Stimulated activated CD4-positive, alpha-beta T cell treated with anti-CD3 and anti-CD28 coated beads, Interleukin-4, amount 100 ng/mL, for 48 hours (primary cell): ENCODE data around the gene SPACA6.

ENCODE experiments used
- DNase-seq, 2 donors: peaks; one replicate each; pipeline ENCODE4 v3.0.0-alpha.2; 2020; ENCODE audit warnings: low read depth in 2 of 2

Gene SPACA6

DNA sequence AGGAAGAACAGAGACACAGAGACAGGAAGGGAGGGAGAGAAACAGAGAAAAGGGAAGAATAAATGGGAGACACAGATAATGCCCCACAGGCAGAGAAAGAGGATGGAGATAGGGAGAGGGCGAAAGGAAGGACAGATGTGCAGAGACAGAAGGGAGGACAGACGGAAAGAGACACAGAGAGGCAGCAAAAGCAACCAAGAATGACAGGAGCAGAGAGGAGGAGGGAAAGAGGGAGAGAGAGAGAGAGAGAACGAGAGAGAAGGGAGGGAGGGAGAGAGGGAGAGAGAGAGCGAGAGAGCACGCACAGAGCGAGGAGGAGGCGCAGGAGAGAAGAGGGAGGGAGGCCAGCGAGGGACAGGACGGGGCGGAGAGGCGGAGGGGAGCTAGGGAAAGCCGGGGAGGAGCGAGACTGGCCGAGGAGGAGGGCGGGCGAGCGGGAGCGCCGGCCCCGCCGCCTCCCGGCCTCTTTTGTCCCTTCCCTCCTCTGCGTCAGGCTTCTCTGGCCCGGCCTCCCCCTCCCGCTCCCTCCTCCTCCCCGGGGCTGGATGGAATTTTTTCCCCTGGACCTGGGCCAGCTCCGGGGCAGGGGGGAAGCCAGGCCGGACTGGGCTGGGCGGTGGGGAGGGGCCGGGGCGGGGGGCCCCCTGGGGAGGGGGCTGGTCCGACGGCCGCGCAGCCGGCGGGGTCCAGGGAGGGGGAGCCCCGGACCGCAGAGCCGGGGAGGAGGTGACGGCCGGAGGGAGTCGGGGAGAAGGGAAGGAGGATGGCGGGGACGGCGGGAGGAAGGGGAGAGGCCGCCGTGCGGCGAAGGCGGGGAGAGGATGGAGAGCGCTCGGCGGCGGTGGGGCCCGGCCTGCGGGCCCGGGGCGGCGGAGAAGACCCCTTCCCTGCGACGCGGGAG is 4.2 kb upstream of the SPACA6 start:
- DNase-seq: no peak

GRCh38 chr19:51689751-51690453 is 3.2 kb upstream of the SPACA6 start:
- DNase-seq: no peak

DNA sequence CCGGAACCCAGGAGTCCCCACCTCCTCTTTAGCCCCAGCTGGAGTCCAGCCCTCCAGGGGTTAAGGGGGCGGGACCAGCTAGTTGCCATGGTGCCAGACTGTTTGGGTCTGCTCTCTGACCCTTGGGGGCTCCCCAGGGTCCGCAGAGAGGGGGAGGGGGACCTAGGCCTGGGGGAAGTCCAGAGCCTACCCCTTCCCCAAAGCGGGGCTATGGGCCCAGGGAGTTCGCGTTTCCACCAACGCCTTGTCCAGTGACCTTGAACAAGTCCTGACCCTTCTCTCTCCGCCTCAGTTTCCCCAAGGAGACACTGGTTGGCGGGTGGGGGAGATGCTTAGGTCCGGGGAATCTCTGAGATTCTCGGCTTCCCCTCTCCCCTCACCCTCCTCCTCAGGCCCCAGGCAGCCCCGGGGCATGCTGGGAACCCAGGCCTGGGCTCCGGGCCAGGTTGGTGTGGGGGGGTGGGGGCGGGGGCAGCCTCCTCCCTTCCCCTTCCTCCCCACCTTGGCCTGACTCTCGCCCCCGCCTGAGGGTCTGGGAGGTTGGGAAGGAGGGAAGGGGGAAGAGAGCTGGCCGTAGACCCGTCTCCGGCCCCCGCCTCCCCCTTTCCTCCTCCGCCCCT is 2.6 kb upstream of the SPACA6 start:
- peak; percentile 45 to 69 for DNase-seq

GRCh38 chr19:51691074-51691583 is 2.0 kb upstream of the SPACA6 start:
- no peak for DNase-seq

DNA sequence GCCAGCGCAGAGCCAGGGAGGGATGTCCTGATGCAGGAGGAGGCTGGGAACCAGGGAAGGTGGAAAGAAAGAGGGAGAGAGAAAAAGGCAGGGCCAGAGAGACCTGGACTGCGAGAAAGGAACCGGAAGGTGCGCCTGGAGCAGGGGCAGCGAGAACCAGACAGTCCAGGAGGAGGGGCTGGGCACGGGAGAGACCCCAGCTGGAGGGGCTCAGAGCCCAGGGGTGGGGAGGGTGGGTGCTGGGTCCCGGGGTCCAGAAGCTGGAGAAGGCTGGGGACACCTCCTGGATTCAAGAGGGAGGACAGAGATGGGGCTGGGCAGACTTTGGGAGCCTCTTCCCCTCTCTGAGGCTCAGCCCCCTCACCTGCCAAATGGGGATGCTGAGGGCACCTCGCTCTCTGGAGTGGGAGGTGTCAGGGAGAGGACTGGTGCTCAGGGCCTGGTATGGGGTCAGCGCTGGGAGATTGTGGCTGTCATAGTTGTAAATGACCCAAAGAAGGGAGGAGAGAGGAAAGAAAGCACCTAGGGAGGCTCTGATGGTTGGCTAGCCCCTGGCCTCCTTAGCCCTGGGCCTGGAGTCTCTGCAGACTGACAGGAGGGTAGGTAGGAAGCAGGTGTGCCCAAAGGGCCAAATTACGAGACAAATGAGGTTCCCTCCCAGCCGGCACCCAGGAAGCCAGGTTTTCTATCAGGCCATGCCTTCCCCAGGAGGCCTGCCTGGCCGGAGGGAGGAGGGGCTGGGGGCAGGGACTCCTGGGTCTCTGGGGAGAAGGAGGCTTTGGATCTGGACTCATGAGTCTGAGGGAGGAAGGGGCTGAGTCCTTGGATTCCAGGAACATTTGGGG is 1.3 kb upstream of the SPACA6 start:
- no peak for DNase-seq

DNA sequence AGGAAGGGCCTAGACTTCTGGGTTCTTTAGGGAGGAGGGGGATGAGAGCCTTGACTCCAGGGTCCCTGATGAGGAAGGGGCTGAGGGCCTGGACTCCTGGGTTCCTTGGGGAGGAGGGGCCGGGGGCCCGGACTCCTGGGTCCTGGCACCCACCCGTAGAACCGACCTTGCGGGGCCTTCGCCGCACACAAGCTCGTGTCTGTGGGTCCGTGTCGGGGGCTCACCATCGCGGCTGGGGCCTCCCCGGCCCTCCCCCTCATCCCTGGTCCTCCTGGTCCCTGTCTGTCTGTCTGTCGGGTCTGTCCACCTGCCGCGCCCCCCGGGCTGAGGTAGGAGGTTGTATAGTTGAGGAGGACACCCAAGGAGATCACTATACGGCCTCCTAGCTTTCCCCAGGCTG is 662 bp upstream of the SPACA6 start:
- DNase-seq: no peak

DNA sequence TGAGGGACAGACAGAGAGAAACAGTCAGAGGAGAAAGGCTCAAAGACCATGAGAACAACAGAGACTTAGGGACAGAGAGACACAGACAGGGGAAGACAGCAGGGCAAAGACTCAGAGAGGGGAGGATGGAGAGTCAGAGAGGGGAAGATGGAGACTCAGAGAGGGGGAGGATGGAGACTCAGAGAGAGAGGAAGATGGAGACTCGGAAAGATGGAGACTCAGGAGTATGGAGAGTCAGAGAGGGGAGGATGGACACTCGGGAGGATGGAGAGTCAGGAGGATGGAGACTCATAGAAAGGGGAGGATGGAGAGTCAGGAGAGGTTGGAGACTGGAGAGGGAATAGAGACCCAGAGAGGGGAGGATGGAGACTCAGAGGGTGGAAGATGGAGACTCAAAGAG is 689 bp downstream of the SPACA6 start:
- no peak for DNase-seq

GRCh38 chr19:51694318-51695085 is 1.4 kb downstream of the SPACA6 start:
- DNase-seq: no peak

DNA sequence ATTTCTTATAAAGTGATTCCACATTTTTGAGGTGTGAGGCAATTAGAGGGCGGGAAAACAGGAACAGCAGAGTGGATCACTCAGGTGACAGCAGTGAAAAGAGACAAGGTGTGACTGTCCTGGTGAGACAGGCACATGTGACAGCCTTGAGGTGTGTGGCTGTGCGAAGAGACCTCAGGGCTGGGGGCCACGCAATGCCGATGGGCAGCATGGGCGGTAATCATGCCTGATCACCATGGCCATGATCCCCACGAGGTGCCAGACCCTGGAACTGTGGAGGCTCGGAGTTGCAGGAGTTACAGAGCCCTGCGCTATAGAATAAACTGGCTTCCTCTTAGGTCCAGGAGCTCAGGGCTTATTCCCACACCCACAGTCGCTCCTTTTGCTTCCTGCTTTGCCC is 2.0 kb downstream of the SPACA6 start:
- DNase-seq: no peak

- no peak for DNase-seq
Observed at GRCh38 chr19:51695702-51696315, 2.7 kb downstream of the SPACA6 start.

GRCh38 chr19:51696606-51697005 is 3.5 kb downstream of the SPACA6 start:
- DNase-seq: no peak

DNA sequence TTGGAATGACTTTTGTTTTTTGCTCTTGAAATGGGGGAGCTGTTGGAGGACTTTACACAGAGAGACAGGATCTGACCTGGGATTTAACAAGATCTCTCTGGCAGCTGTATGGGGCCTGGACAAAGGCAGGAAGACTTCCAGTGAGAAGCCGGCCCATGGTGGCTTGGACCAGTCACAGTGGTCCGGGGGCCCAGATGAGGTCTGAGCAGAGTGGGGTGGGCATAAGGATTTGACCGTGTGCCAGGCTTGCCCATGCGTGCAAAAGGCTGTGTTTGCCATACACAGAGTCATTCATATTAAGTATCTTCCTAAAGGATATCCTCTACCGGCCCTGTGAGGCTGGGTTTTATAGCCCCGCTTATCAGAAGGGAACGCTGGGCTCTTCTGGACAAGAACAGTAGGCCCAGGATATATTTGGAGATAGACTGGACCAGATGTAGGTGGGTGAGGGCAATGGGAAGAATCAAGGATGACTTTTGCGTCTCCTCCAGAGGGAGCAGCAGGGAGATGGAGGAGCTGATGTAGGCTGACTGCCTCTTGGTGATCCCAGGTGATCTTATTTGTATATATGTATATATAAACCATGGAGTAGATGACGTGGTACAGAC is 4.1 kb downstream of the SPACA6 start:
- DNase-seq: no peak

DNA sequence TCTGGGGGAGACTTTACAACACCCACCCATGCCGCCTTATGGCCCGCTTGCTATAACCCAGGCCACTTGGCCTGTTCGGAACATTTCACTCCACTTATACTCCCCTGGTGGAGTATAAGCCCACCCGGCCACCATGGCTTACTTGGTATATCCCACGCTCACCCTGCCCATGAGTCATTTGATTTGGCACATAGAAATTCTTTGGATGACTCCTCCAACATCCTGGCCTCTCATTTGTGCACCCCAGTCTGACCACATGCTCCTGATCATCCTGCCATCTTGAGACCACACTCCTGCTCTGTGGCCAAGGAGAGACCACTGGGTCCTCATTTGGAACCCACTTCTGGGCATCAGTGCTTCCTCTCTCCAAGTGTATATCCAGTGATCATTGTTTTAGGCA is 5.2 kb downstream of the SPACA6 start:
- no peak for DNase-seq

DNA sequence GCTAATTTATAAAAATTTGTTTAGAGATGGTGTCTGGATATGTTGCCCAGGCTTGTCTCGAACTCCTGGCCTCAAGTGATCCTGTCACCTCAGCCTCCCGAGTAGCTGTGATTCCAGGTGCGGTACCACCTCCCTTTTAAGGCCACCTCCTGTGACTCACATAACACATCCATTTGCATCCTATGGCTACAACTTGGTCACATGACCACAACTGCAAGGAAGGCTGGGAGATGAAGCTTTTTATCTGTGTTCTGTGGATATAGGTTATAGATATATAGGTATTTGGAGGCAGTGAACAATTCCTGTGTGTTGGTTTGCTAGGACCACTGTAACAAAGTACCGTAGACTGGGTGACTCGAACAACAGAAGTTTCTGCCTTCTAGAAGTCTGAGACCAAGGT is 6.0 kb downstream of the SPACA6 start:
- DNase-seq: no peak

GRCh38 chr19:51701468-51702100 is 8.5 kb downstream of the SPACA6 start:
- DNase-seq: no peak

DNA sequence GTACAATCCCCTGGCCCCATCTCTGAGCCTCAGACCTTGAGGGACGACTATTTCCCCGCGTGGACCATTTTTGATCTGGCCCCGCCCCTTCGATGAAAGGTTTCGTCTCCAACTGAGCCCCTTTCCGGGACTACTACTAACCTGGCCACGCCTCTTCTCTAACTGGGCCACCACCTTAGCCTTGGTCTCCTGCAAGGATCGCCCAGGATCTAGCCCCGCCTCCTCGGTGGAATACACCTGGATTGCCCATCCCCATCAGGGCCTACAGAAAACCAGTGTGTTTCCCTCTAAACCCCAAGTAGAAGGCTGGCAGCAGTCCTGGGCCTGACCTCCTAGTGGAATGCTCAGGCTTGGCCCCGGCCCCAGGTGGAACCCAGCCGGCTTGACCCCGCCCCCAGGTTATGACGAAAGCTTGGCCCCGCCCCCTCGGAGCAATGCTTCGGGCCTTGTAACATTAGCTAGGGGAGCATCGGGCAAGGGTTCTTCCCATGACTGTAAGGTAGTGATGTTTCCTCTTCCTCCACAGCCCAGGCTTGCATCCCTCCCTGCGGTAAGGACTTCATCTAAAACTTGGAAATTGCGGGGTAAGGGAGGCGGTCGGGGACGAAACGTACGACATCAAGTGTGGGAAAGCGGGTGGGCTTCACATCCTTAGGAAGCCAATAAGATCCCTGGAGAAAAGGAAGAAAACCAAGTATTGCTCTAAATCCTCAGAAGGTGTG is 9.1 kb downstream of the SPACA6 start:
- DNase-seq: peak in 1 of 2 donors; percentile 66

DNA sequence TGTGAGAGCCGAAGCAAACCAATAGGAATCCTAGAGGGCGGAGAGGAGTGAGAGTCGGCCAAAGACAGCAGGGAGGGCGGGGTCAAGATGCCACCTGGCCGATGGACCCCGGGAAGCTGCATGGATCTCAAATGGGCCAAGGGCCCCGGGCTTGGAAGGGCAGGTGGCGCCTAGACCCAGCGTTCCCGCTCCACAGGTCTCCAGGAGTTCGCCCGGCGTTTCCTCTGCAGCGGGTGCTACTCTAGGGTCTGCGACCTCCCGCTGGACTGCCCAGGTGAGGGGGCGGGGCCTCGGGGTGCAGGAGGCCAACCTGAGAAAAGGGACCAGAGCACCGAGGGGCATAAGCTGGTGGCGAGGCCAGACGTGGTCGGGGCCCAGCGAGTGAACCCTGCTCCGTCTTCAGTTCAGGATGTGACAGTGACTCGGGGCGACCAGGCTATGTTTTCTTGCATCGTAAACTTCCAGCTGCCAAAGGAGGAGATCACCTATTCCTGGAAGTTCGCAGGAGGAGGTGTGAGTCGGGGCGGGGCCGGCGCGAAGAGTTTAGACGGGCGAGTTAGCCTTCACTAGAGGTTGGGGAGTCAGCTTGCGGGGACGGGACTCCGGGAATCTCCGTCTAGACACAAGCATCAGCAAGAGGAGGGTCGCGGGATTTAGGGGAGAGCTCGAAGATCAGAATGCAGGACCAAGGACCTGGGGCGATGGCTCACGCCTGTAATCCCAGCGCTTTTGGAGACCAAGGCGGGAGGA is 9.9 kb downstream of the SPACA6 start:
- DNase-seq: no peak
